WTC11 (cell line): ENCODE results near the gene RAB11FIP3.

Source experiments
- ATF2 ChIP-seq: sonication (generic); formaldehyde crosslinking; IDR thresholded peaks from 2 replicates; pipeline ENCODE4 v1.8.1; 2022; ENCODE audit warnings: low read depth, missing genetic modification reagents, borderline replicate concordance
- ETV6 ChIP-seq: sonication (generic); formaldehyde crosslinking; IDR thresholded peaks from 2 replicates; pipeline ENCODE4 v1.8.1; 2022; ENCODE audit warnings: mild to moderate bottlenecking, missing genetic modification reagents
- TEAD1 ChIP-seq: sonication (generic); formaldehyde crosslinking; IDR thresholded peaks from 2 replicates; pipeline ENCODE4 v1.8.0; 2022; ENCODE audit warnings: mild to moderate bottlenecking, missing genetic modification reagents

DNA sequence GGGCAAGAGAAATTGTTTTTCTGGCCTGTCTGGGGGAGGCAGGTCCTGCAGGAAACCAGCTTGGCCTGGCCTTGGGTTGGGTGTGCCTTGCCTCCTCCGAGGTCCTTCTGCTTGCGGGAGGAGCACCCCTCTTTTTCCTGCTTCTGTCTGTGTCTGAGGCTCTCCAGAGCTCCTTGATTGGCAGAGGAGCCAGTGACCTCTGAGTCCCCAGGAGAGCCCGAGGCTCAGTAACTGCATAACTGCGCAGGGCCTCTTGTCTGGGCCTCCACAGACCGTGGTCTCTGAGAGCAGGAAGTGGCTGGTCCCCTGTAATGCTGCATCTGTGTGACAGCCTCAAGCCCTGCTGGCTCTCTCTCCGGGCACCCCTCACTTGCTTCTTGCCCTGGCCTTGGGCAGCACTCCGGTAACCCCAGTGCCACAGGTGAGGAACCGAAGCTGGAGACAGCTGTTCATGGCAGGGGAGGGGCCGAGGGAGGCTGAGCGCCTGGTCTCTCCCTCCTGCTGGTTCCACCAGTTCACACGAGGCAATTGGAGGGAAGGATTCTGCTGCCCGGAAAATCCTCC is 103.6 kb downstream of the RAB11FIP3 start:
- TF ChIP-seq TEAD1 (CRISPR knock-in tag) (no peak), ATF2 (CRISPR knock-in tag) (no peak), ETV6 (no peak)
